Fibroblast of villous mesenchyme (primary cell): ENCODE data around the gene REEP6. TPM values are rescaled to one million over a fixed set of nuclear protein-coding genes. Genes with fewer than 3 reads are reported as not detected.
"Not testable (repeated sequence)": the region's sequence is repeated elsewhere in the genome, so short reads cannot be mapped to it uniquely, and the experiment has no call there.

Source experiments
- DNase-seq: peaks from one replicate; pipeline ENCODE4 v3.0.0-alpha.2; 2010; ENCODE audit warnings: low read depth
- H3K4me3 ChIP-seq: 2 replicates; pipeline ENCODE4 v1.5.1; 2011; ENCODE audit warnings: low read depth, mild to moderate bottlenecking, low read length
- CTCF ChIP-seq: IDR thresholded peaks from 2 replicates; pipeline ENCODE4 v1.5.1; 2012; ENCODE audit warnings: low read depth, mild to moderate bottlenecking, low read length; ENCODE audit not compliant: insufficient read depth
- total RNA-seq: library from RNA; depleted of rRNA; stranded (reverse); fragments of >200 nt; gene quantifications from 2 replicates; pipeline ENCODE4 v1.2.3, GENCODE V29; 2012

REEP6 gene
- total RNA-seq, 1 donor: 0.43 TPM

DNA sequence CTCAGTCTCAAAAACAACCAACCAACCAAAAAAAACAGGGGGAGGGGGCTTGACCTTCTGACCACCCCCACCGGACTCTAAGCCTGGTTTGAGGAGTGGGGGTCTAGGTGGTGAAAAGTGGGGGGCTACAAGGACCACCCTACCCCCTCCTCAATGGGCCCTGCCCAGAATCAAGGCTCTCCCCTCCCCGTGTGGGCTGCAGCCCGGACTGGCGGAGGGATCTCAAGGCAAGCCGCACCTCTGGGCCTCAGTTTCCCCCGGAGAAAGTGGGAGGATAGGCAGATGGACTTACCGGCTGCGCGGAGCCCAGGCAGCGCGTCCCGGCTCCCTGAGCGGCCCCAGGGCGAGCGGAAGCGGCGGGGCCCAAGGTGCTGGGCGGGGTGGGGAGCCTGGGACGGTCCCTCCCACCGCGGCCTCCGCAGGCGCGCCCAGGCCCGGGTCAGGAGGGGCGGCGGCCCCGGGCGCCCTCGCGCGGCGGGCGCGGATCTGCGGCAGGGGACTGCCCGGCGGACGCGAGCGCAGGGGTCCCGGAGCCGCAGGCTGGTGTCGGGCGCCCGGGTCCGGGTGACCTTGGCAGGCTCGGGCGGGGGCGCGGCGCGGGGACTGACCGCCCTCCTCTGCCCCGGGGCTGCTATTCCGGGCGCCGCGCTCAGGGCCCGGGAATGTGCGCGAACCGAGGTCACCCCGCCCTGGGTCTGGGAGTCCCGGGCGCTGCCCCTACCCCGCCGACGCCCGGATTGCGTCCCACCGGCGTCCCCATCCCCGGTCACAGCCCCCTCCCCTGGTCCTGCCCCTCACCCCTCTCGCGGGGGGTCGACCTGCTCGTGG lies 21.9 kb downstream of the REEP6 start, which contains the start of gene ADAMTSL5:
TSS of gene ADAMTSL5 (minus strand) at position 349 of the 828 bp plus-strand sequence. CDS start 2,076 bp downstream, outside the sequence.
- peak within 1 kb of the TSS; percentile 89 for H3K4me3 ChIP-seq
- peak; percentile 71 for DNase-seq
- no peak for TF ChIP-seq CTCF

DNA sequence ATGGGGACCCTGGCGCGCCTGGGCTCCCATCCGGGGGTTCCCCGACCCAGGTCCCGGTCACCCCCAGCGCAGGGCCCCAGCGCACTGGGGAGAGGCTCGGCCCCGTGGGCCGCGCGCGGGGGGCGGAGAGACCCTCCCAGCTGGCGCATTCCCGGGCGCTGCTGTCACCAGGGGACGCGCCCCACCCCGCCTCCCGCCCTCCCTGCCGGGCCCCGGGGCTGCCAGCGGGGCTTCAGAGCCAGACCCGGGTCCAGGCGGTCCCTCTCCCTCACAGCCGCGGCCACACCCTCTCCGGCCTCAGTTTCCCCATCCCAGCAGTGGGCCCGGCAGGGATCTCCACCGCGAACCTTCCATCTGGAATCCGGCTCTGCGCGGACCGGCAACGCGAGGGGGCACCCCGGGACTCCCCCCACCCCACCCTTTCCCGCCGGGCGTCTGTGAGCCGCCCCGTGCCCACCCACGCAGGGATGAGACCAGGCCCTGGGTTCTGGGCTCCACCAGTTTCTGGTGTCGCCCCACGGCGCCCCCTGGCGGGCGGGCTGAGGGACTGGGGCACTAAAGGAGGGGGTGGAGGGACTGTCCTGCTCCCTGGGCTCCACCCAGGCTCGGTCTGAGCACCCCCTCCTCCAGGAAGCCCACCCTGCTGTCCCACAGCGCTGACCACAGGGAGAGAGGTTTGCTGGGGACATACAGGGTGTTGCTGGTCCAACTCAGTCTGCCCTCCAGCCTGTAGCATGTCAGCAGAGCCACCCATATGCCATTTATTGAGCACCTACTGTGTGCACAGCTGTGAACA lies 22.7 kb downstream of the REEP6 start:
- DNase-seq: peak; percentile 59
- peak; percentile 68 for TF ChIP-seq CTCF
- H3K4me3 ChIP-seq: peak overlapping the region; percentile 89

DNA sequence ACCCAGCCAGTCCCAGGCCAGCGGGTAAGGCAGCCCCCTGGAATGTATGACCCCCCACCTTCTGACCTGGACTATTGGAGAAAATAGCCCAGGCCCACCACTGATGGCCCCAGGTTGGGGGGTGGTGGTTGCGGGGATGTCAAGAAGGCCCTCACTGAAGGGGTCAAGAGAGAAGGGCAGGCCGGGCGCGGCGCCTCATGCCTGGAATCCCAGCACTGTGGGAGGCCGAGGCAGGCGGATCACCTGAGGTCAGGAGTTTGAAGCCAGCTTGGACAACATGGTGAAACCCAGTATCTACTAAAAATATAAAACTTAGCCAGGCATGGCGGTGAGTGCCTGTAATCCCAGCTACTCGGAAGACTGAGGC lies 23.3 kb downstream of the REEP6 start:
- no peak overlapping the region for H3K4me3 ChIP-seq
- DNase-seq: no peak
- TF ChIP-seq CTCF: no peak

DNA sequence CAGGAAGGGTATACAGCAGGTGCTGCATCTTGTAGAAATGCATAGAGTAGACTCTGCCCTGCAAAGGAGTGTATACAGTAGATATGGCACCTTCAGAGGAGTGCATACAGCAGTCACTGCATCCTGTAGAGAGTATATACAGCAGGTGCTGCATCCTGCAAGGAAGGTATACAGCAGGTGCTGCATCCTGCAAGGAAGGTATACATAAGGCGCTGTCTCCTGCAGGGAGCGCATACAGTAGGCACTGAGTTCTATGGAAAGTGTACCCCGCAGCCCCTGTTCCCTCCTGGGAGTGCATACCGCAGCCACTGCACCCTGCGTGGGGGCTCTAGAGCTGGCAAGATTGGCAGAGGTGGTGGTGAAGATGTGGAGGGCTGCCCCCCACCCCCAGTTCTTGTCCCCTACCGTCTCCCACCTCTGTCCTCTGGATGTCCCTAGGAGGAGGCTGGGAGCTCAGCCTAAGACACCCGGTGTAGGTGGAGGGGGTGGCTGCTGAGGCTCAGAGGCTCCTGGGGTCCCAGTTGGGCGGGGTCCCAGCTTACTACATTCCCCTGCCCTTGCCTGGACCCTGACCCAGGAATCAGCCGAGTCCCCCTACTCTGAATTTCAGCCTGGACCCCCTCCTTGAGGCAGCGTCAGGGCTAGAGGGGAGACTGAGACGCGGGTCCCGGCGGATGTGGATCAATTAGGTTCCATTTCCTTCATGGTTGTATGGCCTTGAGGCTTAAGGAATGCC lies 24.2 kb downstream of the REEP6 start:
- no peak for DNase-seq
- TF ChIP-seq CTCF: no peak

DNA sequence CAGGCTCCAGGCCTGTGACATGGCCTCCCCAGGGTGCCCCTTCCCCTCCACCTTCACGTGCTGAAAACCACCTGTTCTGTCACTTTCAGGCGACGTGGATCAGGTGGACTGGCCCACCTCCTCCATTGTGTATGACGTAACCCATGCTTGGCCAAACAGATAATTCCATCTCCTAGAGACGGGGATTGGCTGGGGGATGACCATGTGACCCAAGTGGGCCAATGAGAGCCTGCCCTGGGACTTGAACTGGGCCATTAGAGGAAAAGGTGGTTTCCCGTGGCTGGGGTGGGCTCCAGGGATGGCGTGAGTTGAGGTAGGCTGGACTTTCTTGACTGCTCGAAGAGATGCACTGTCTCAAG lies 25.4 kb downstream of the REEP6 start:
- TF ChIP-seq CTCF: no peak
- DNase-seq: no peak
- H3K4me3 ChIP-seq: no peak overlapping the region

More for the DNA sequence above, 24.2 kb downstream of the REEP6 start:
- H3K4me3 ChIP-seq: no peak overlapping the region

GRCh38 chr19:1518471-1518870 lies 27.5 kb downstream of the REEP6 start:
- no peak for DNase-seq
- no peak for TF ChIP-seq CTCF
- H3K4me3 ChIP-seq: no peak overlapping the region

DNA sequence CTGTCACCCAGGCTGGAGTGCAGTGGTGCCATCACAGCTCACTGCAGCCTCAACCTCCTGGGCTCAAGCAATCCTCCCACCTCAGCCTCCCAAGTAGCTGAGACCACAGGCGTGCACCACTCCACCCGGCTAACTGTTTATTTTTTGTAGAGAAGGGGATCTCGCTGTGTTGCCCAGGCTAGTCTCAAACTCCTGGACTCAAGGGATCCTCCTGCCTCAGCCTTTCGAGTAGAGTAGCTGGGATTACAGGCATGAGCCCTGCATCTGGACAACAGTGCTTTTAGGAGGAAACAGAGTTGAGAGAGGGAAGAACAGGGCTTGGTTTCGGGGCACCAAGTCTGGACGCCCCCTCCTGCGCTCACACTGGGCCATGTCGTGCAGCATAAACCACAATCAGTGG lies 28.8 kb downstream of the REEP6 start:
- not testable (repeated sequence) for DNase-seq, H3K4me3 ChIP-seq
